Liver (tissue), 9 donors: ENCODE results near the gene PBX4. TPM values are rescaled to one million over a fixed set of nuclear protein-coding genes. Genes with fewer than 3 reads are reported as not detected.

Experiments
- DNase-seq: peaks from one replicate; pipeline ENCODE4 v3.0.0-alpha.2; 2017; ENCODE audit warnings: low spot score
- H3K27ac ChIP-seq, 2 donors: one replicate each; pipeline ENCODE4 v1.7.0; 2013; ENCODE audit warnings: inconsistent platforms in 2 of 2, low read length in 2 of 2, control low read depth in 1 of 2, low read depth in 1 of 2, mild to moderate bottlenecking in 1 of 2
- H3K27me3 ChIP-seq, 4 donors: one replicate each; pipeline versions ENCODE4 v1.6.1 to v1.7.0; 2013; ENCODE audit warnings: low read length in 3 of 4, inconsistent platforms in 1 of 4, mild to moderate bottlenecking in 1 of 4, moderate library complexity in 1 of 4; ENCODE audit not compliant: control insufficient read depth in 4 of 4, insufficient read depth in 4 of 4
- H3K36me3 ChIP-seq, 4 donors: one replicate each; pipeline versions ENCODE4 v1.6.1 to v1.7.0; 2013; ENCODE audit warnings: low read length in 3 of 4, mild to moderate bottlenecking in 3 of 4, low read depth in 1 of 4, moderate library complexity in 1 of 4; ENCODE audit not compliant: control insufficient read depth in 4 of 4, insufficient read depth in 3 of 4
- H3K4me1 ChIP-seq, 4 donors: one replicate each; pipeline versions ENCODE4 v1.6.1 to v1.7.0; 2013; ENCODE audit warnings: low read length in 3 of 4, mild to moderate bottlenecking in 3 of 4, moderate library complexity in 1 of 4; ENCODE audit not compliant: control insufficient read depth in 4 of 4, insufficient read depth in 4 of 4
- H3K4me3 ChIP-seq, 3 donors: one replicate each; pipeline versions ENCODE4 v1.6.1 to v1.7.0; 2013; ENCODE audit warnings: low read length in 3 of 3, control low read depth in 1 of 3, low read depth in 1 of 3, mild to moderate bottlenecking in 1 of 3
- H3K9ac ChIP-seq, 2 donors: one replicate each; pipeline ENCODE4 v1.7.0; 2013; ENCODE audit warnings: low read length in 2 of 2, mild to moderate bottlenecking in 2 of 2, moderate library complexity in 2 of 2, control low read depth in 1 of 2, low read depth in 1 of 2
- H3K9me3 ChIP-seq, 4 donors: one replicate each; pipeline versions ENCODE4 v1.6.1 to v1.7.0; 2013; ENCODE audit warnings: low read length in 3 of 4; ENCODE audit not compliant: control insufficient read depth in 4 of 4
- EGR1 ChIP-seq, 2 donors: IDR thresholded peaks; 2 replicates each; pipeline ENCODE4 v1.6.1; 2016 to 2018; ENCODE audit warnings: antibody characterized with exemption in 2 of 2, low read depth in 2 of 2
- FOXA1 ChIP-seq: IDR thresholded peaks from 2 replicates; pipeline ENCODE4 v1.6.1; 2016; ENCODE audit warnings: antibody characterized with exemption
- FOXA2 ChIP-seq: IDR thresholded peaks from 2 replicates; pipeline ENCODE4 v1.6.1; 2016; ENCODE audit warnings: antibody characterized with exemption
- GABPA ChIP-seq, 2 donors: IDR thresholded peaks in 1 of 2; conservative IDR thresholded peaks in 1 of 2; 2 replicates each; pipeline ENCODE4 v1.6.1; 2016; ENCODE audit warnings: antibody characterized with exemption in 2 of 2, mild to moderate bottlenecking in 1 of 2, moderate library complexity in 1 of 2
- HNF4A ChIP-seq, 2 donors: conservative IDR thresholded peaks; 2 replicates each; pipeline ENCODE4 v1.6.1; 2016; ENCODE audit warnings: antibody characterized with exemption in 2 of 2, mild to moderate bottlenecking in 2 of 2
- HNF4G ChIP-seq: IDR thresholded peaks from 2 replicates; pipeline ENCODE4 v1.6.1; 2016; ENCODE audit warnings: antibody characterized with exemption
- JUND ChIP-seq, 2 donors: IDR thresholded peaks; 2 replicates each; pipeline ENCODE4 v1.6.1; 2016; ENCODE audit warnings: antibody characterized with exemption in 2 of 2
- RAD21 ChIP-seq, 2 donors: IDR thresholded peaks; 2 replicates each; pipeline ENCODE4 v1.6.1; 2016; ENCODE audit warnings: antibody characterized with exemption in 2 of 2, mild to moderate bottlenecking in 2 of 2
- REST ChIP-seq: IDR thresholded peaks from 2 replicates; pipeline ENCODE4 v1.6.1; 2016; ENCODE audit warnings: antibody characterized with exemption, mild to moderate bottlenecking
- SP1 ChIP-seq: IDR thresholded peaks from 2 replicates; pipeline ENCODE4 v1.6.1; 2018; ENCODE audit warnings: antibody characterized with exemption, mild to moderate bottlenecking
- TAF1 ChIP-seq: conservative IDR thresholded peaks from 2 replicates; pipeline ENCODE4 v1.6.1; 2016; ENCODE audit warnings: antibody characterized with exemption, mild to moderate bottlenecking
- YY1 ChIP-seq: IDR thresholded peaks from 2 replicates; pipeline ENCODE4 v1.6.1; 2016; ENCODE audit warnings: antibody characterized with exemption, mild to moderate bottlenecking
- WGBS: extraction: QIAGEN DNeasy Blood & Tissue Kit; methylation state at CpG from one replicate; pipeline ENCODE4 v1.1.7; 2013; 5-methylcytosine and 5-hydroxymethylcytosine counted together
- polyA plus RNA-seq, 2 donors: library from polyadenylated mRNA; stranded (reverse) in 1 of 2; unstranded in 1 of 2; fragments of 200-250 nt in 1 of 2; fragments of >200 nt in 1 of 2; fragmentation: Nextera tagmentation in 1 of 2; extraction: Ambion mirVana in 1 of 2; gene quantifications; one replicate each; pipeline versions ENCODE4 v1.2.1 to v1.2.3, GENCODE V29; 2013 to 2015
- total RNA-seq, 2 donors: library from RNA; depleted of rRNA; stranded (reverse); fragments of >200 nt; gene quantifications; one replicate each; pipeline ENCODE4 v1.2.3, GENCODE V29; 2014
- TF ChIP-seq, protein P1 (sequence below): IDR thresholded peaks from 2 replicates; pipeline ENCODE4 v1.6.1; 2016; ENCODE audit warnings: antibody characterized with exemption
- TF ChIP-seq, protein P2 (sequence below): fragments of 150-350 bp; IDR thresholded peaks from 2 replicates; pipeline ENCODE4 v1.5.1; 2017; ENCODE audit warnings: improper control_type of control experiment, low read depth, low read length; ENCODE audit not compliant: missing input control
- TF ChIP-seq, protein P3 (sequence below): IDR thresholded peaks from 2 replicates; pipeline ENCODE4 v1.6.1; 2016; ENCODE audit warnings: antibody characterized with exemption
- TF ChIP-seq, protein P4 (sequence below): IDR thresholded peaks from 2 replicates; pipeline ENCODE4 v1.6.1; 2016; ENCODE audit warnings: antibody characterized with exemption
- donor health status: healthy.
- donor health status: healthy.
- donor health status: healthy.
- donor health status: healthy.
- donor health status: healthy.

The PBX4 gene
- total and polyA plus RNA-seq, 4 donors: 0.19 to 0.59 (median 0.21) TPM; not detected in 1

GRCh38 chr19:19526581-19527370 lies 91.7 kb downstream of the PBX4 start:
- Histone ChIP-seq H3K27me3 (no peaks in the 10 kb centered on the region), H3K9me3 (no peaks in the 10 kb centered on the region), H3K9ac (no peak overlapping the region), H3K27ac (no peak overlapping the region), H3K4me1 (no peaks in the 10 kb centered on the region), H3K4me3 (no peak overlapping the region), H3K36me3 (peaks cover 0 to 10% (median 6%) of the 10 kb centered on the region in 4 donors)
- 89% methylated on average over 28 of the region's 28 CpGs for WGBS
- TF ChIP-seq YY1 (no peak), FOXA2 (no peak), GABPA (IDR thresholded peaks at IDR 0.05 in 1 of 2, conservative IDR thresholded peaks at IDR 0.05 in 1 of 2) (no peak), FOXA1 (no peak), RAD21 (IDR thresholded peaks at IDR 0.05) (no peak), HNF4G (no peak), TAF1 (no peak), REST (no peak), JUND (IDR thresholded peaks at IDR 0.05) (no peak), HNF4A (conservative IDR thresholded peaks at IDR 0.05) (no peak), EGR1 (IDR thresholded peaks at IDR 0.05; ENCODE audit: low read depth in 2 of 2) (no peak), SP1 (no peak)
- TF ChIP-seq, protein P1, sequence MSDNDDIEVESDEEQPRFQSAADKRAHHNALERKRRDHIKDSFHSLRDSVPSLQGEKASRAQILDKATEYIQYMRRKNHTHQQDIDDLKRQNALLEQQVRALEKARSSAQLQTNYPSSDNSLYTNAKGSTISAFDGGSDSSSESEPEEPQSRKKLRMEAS: no peak
- TF ChIP-seq, protein P2, sequence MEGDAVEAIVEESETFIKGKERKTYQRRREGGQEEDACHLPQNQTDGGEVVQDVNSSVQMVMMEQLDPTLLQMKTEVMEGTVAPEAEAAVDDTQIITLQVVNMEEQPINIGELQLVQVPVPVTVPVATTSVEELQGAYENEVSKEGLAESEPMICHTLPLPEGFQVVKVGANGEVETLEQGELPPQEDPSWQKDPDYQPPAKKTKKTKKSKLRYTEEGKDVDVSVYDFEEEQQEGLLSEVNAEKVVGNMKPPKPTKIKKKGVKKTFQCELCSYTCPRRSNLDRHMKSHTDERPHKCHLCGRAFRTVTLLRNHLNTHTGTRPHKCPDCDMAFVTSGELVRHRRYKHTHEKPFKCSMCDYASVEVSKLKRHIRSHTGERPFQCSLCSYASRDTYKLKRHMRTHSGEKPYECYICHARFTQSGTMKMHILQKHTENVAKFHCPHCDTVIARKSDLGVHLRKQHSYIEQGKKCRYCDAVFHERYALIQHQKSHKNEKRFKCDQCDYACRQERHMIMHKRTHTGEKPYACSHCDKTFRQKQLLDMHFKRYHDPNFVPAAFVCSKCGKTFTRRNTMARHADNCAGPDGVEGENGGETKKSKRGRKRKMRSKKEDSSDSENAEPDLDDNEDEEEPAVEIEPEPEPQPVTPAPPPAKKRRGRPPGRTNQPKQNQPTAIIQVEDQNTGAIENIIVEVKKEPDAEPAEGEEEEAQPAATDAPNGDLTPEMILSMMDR: no peak
- TF ChIP-seq, protein P3, sequence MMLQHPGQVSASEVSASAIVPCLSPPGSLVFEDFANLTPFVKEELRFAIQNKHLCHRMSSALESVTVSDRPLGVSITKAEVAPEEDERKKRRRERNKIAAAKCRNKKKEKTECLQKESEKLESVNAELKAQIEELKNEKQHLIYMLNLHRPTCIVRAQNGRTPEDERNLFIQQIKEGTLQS: no peak
- TF ChIP-seq, protein P4, sequence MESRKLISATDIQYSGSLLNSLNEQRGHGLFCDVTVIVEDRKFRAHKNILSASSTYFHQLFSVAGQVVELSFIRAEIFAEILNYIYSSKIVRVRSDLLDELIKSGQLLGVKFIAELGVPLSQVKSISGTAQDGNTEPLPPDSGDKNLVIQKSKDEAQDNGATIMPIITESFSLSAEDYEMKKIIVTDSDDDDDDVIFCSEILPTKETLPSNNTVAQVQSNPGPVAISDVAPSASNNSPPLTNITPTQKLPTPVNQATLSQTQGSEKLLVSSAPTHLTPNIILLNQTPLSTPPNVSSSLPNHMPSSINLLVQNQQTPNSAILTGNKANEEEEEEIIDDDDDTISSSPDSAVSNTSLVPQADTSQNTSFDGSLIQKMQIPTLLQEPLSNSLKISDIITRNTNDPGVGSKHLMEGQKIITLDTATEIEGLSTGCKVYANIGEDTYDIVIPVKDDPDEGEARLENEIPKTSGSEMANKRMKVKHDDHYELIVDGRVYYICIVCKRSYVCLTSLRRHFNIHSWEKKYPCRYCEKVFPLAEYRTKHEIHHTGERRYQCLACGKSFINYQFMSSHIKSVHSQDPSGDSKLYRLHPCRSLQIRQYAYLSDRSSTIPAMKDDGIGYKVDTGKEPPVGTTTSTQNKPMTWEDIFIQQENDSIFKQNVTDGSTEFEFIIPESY: no peak
- DNase-seq: no peak
